H1 (cell line): ENCODE data around the gene CHSY1. TPM values are rescaled to one million over a fixed set of nuclear protein-coding genes. Genes with fewer than 3 reads are reported as not detected.

Experiments used
- CTCF ChIA-PET: fragments of 300-600 bp; sonication (Branson Sonifier 250); formaldehyde crosslinking; loops from one replicate; lab custom pipeline; 2021; ENCODE audit not compliant: partially characterized antibody; lab: Charles Lee
- POLR2A ChIA-PET: fragments of 300-600 bp; sonication (Branson Sonifier 250); formaldehyde crosslinking; loops from one replicate; lab custom pipeline; 2021; ENCODE audit warnings: inconsistent platforms; ENCODE audit not compliant: partially characterized antibody; lab: Charles Lee
- DNase-seq, 2 experiments: peaks; one replicate each; pipeline versions ENCODE4 v3.0.0 to v3.0.0-alpha.2; 2010 to 2022; ENCODE audit warnings: low spot score in 2 of 2, low read depth in 1 of 2, mixed read lengths in 1 of 2
- FAIRE-seq: peaks from 2 replicates; lab custom pipeline; 2011; peaks lifted over from hg19 to GRCh38; lab: Jason Lieb, UNC
- H2AFZ ChIP-seq: 2 replicates; pipeline ENCODE4 v1.8.1; 2012; ENCODE audit warnings: low read length, inconsistent platforms
- H2AK5ac ChIP-seq: 2 replicates; pipeline ENCODE4 v1.6.1; 2013; ENCODE audit warnings: low read depth, low read length
- H2BK120ac ChIP-seq: replicated peaks from 2 replicates; pipeline ENCODE3; 2013; ENCODE audit warnings: low read depth, low read length, inconsistent platforms
- H2BK12ac ChIP-seq: 2 replicates; pipeline ENCODE4 v1.6.1; 2013; ENCODE audit warnings: low read depth, low read length
- H2BK15ac ChIP-seq: 2 replicates; pipeline ENCODE4 v1.6.1; 2013; ENCODE audit warnings: low read length
- H2BK20ac ChIP-seq: 2 replicates; pipeline ENCODE4 v1.6.1; 2013; ENCODE audit warnings: low read length
- H2BK5ac ChIP-seq: 2 replicates; pipeline ENCODE4 v1.6.1; 2013; ENCODE audit warnings: low read depth, low read length
- H3K14ac ChIP-seq: 2 replicates; pipeline ENCODE4 v1.6.1; 2013; ENCODE audit warnings: inconsistent platforms; ENCODE audit not compliant: insufficient read length
- H3K18ac ChIP-seq: 2 replicates; pipeline ENCODE4 v1.6.1; 2013; ENCODE audit warnings: low read length; ENCODE audit errors: extremely low read depth
- H3K23ac ChIP-seq: 2 replicates; pipeline ENCODE4 v1.6.1; 2013; ENCODE audit warnings: inconsistent platforms; ENCODE audit not compliant: insufficient read length
- H3K23me2 ChIP-seq: 2 replicates; pipeline ENCODE4 v1.6.1; 2013; ENCODE audit warnings: low read depth, low read length
- H3K27ac ChIP-seq: 2 replicates; pipeline ENCODE4 v1.6.1; 2011; ENCODE audit warnings: low read depth, low read length, inconsistent platforms
- H3K27me3 ChIP-seq, 4 experiments: replicated peaks in 1 of 4; 1 replicate in 1 of 4; 2 replicates in 3 of 4; pipeline versions ENCODE4 v1.6.1 to v1.8.1; 2011 to 2013; ENCODE audit warnings: low read length in 3 of 4, mild to moderate bottlenecking in 3 of 4, inconsistent platforms in 2 of 4, mixed read lengths in 2 of 4, moderate library complexity in 1 of 4; ENCODE audit not compliant: control insufficient read depth in 3 of 4, insufficient read depth in 3 of 4; ENCODE audit errors: extremely low read depth in 1 of 4
- H3K36me3 ChIP-seq, 4 experiments: 2 replicates each; pipeline versions ENCODE4 v1.6.1 to v1.8.1; 2011 to 2013; ENCODE audit warnings: mild to moderate bottlenecking in 4 of 4, low read length in 3 of 4, moderate library complexity in 2 of 4, control low read depth in 1 of 4, inconsistent platforms in 1 of 4; ENCODE audit not compliant: insufficient read depth in 4 of 4, control insufficient read depth in 2 of 4
- H3K4ac ChIP-seq: replicated peaks from 2 replicates; pipeline ENCODE3; 2013; ENCODE audit warnings: low read length, low read depth, mixed read lengths, inconsistent platforms; ENCODE audit not compliant: insufficient read length
- H3K4me1 ChIP-seq, 4 experiments: replicated peaks in 1 of 4; 1 replicate in 1 of 4; 2 replicates in 3 of 4; pipeline versions ENCODE4 v1.6.1 to v1.8.1; 2011 to 2013; ENCODE audit warnings: low read length in 3 of 4, inconsistent platforms in 2 of 4, mixed read lengths in 1 of 4; ENCODE audit not compliant: insufficient read depth in 4 of 4, control insufficient read depth in 3 of 4
- H3K4me2 ChIP-seq, 2 experiments: 2 replicates each; pipeline versions ENCODE4 v1.6.1 to v1.8.1; 2011 to 2013; ENCODE audit warnings: low read depth in 2 of 2, low read length in 2 of 2, control low read depth in 1 of 2, inconsistent platforms in 1 of 2, mild to moderate bottlenecking in 1 of 2; ENCODE audit not compliant: insufficient read depth in 1 of 2
- H3K4me3 ChIP-seq, 4 experiments: fragments of 200-600, 300-600 bp in 1 of 4; sonication (generic), shearing (Covaris generic), sonication (Bioruptor Twin) in 1 of 4; 2 replicates each; pipeline versions ENCODE4 v1.5.1 to v1.8.1; 2011 to 2016; ENCODE audit warnings: low read length in 4 of 4, low read depth in 3 of 4, control low read depth in 2 of 4, inconsistent platforms in 2 of 4, mild to moderate bottlenecking in 2 of 4, mixed read lengths in 1 of 4, moderate library complexity in 1 of 4; ENCODE audit not compliant: insufficient read depth in 2 of 4; ENCODE audit errors: extremely low read depth in 1 of 4
- H3K56ac ChIP-seq: replicated peaks from 2 replicates; pipeline ENCODE3; 2013; ENCODE audit warnings: low read depth, mild to moderate bottlenecking, mixed read lengths, low read length, inconsistent platforms; ENCODE audit not compliant: insufficient read length
- H3K79me1 ChIP-seq: 2 replicates; pipeline ENCODE4 v1.6.1; 2013; ENCODE audit warnings: low read depth, low read length, control low read depth
- H3K79me2 ChIP-seq, 2 experiments: 2 replicates each; pipeline versions ENCODE4 v1.6.1 to v1.8.1; 2012 to 2013; ENCODE audit warnings: low read length in 2 of 2, mild to moderate bottlenecking in 2 of 2, inconsistent platforms in 1 of 2; ENCODE audit not compliant: insufficient read depth in 2 of 2, control insufficient read depth in 1 of 2
- H3K9ac ChIP-seq, 4 experiments: replicated peaks in 1 of 4; 1 replicate in 1 of 4; 2 replicates in 3 of 4; pipeline versions ENCODE4 v1.6.1 to v1.8.1; 2011 to 2013; ENCODE audit warnings: low read depth in 3 of 4, low read length in 3 of 4, control low read depth in 2 of 4, mild to moderate bottlenecking in 2 of 4, moderate library complexity in 2 of 4, inconsistent platforms in 1 of 4; ENCODE audit errors: extremely low read depth in 1 of 4
- H3K9me3 ChIP-seq, 2 experiments: 2 replicates each; pipeline versions ENCODE4 v1.6.1 to v1.8.1; 2012 to 2013; ENCODE audit warnings: mild to moderate bottlenecking in 2 of 2, moderate library complexity in 2 of 2, control low read depth in 1 of 2, inconsistent platforms in 1 of 2, low read depth in 1 of 2, low read length in 1 of 2, mixed read lengths in 1 of 2; ENCODE audit not compliant: insufficient read depth in 2 of 2
- H4K20me1 ChIP-seq, 2 experiments: replicated peaks in 1 of 2; 2 replicates each; pipeline versions ENCODE3 to v1.8.1; 2011 to 2013; ENCODE audit warnings: inconsistent platforms in 2 of 2, low read length in 2 of 2, mild to moderate bottlenecking in 1 of 2; ENCODE audit not compliant: insufficient read depth in 2 of 2, control insufficient read depth in 1 of 2
- H4K5ac ChIP-seq: 2 replicates; pipeline ENCODE4 v1.6.1; 2013; ENCODE audit warnings: low read length, low read depth, mixed read lengths, inconsistent platforms; ENCODE audit not compliant: insufficient read length
- H4K8ac ChIP-seq: 2 replicates; pipeline ENCODE4 v1.8.0; 2013; ENCODE audit warnings: mild to moderate bottlenecking, moderate library complexity, low read length, inconsistent platforms; ENCODE audit not compliant: insufficient read depth; ENCODE audit errors: extremely low read depth
- H4K91ac ChIP-seq: replicated peaks from 2 replicates; pipeline ENCODE3; 2013; ENCODE audit warnings: low read length, mixed read lengths, inconsistent platforms; ENCODE audit not compliant: insufficient read length
- CBX5 ChIP-seq: fragments of 300-800, 300-1000 bp; sonication (generic); IDR thresholded peaks from 2 replicates; pipeline ENCODE4 v1.7.1; 2016; ENCODE audit warnings: antibody characterized with exemption, low read length, low read depth
- CHD2 ChIP-seq: IDR thresholded peaks from 2 replicates; pipeline ENCODE4 v1.6.1; 2012; ENCODE audit warnings: low read length, improper control_type of control experiment
- CREB1 ChIP-seq: IDR thresholded peaks from 2 replicates; pipeline ENCODE4 v1.6.1; 2012; ENCODE audit warnings: inconsistent platforms
- EP300 ChIP-seq, 2 experiments: IDR thresholded peaks; 1 replicate in 1 of 2; 2 replicates in 1 of 2; pipeline ENCODE4 v1.6.1; 2011 to 2012; ENCODE audit warnings: low read depth in 2 of 2, low read length in 2 of 2, mild to moderate bottlenecking in 2 of 2, borderline replicate concordance in 1 of 2, inconsistent platforms in 1 of 2, moderate library complexity in 1 of 2
- GTF2F1 ChIP-seq: IDR thresholded peaks from 2 replicates; pipeline ENCODE4 v1.6.1; 2012; ENCODE audit warnings: low read depth, low read length, improper control_type of control experiment, borderline replicate concordance
- JUND ChIP-seq: IDR thresholded peaks from 2 replicates; pipeline ENCODE4 v1.6.1; 2011; ENCODE audit warnings: mild to moderate bottlenecking, improper control_type of control experiment, low read length
- RFX5 ChIP-seq: IDR thresholded peaks from 2 replicates; pipeline ENCODE4 v1.6.1; 2011; ENCODE audit warnings: low read depth, low read length, improper control_type of control experiment, borderline replicate concordance
- SIX5 ChIP-seq: IDR thresholded peaks from 2 replicates; pipeline ENCODE4 v1.6.1; 2011; ENCODE audit warnings: mild to moderate bottlenecking, low read depth, low read length
- SP4 ChIP-seq: IDR thresholded peaks from 2 replicates; pipeline ENCODE4 v1.6.1; 2012; ENCODE audit warnings: low read length, inconsistent platforms
- SRF ChIP-seq: IDR thresholded peaks from 2 replicates; pipeline ENCODE4 v1.6.1; 2011; ENCODE audit warnings: mild to moderate bottlenecking, low read depth, low read length, moderate library complexity
- SUZ12 ChIP-seq: fragments of 200-600 bp; sonication (generic); IDR thresholded peaks from 2 replicates; pipeline ENCODE4 v1.6.1; 2012; ENCODE audit warnings: mild to moderate bottlenecking, inconsistent platforms, low read length, moderate library complexity, mixed read lengths
- YY1 ChIP-seq: IDR thresholded peaks from 2 replicates; pipeline ENCODE4 v1.6.1; 2011; ENCODE audit warnings: low read depth, mild to moderate bottlenecking, low read length
- ZNF274 ChIP-seq: IDR thresholded peaks from 2 replicates; pipeline ENCODE4 v1.7.0; 2012; ENCODE audit warnings: low read length, borderline replicate concordance; ENCODE audit errors: extremely low read depth
- WGBS, 2 experiments: shearing (Covaris generic) in 1 of 2; methylation state at CpG; one replicate each; pipeline versions ENCODE4 v1.1.6 to v1.1.7; 2013 to 2015; ENCODE audit warnings: low lambda C conversion rate in 2 of 2, mixed read lengths in 2 of 2, inconsistent platforms in 1 of 2, low coverage in 1 of 2, missing lambda C conversion rate in 1 of 2; ENCODE audit not compliant: insufficient replicate concordance in 2 of 2, insufficient coverage in 1 of 2, insufficient read length in 1 of 2; ENCODE audit errors: extremely low coverage in 1 of 2, missing lambda C conversion rate in 1 of 2; 5-methylcytosine and 5-hydroxymethylcytosine counted together
- polyA plus RNA-seq, 7 experiments: library from polyadenylated mRNA; depleted of rRNA in 3 of 7; stranded (reverse) in 5 of 7; unstranded in 2 of 7; fragments of >200 nt in 5 of 7; fragments of 200-250 nt in 2 of 7; gene quantifications; 1 replicate in 5 of 7; 2 replicates in 1 of 7; 4 replicates in 1 of 7; pipeline versions ENCODE4 v1.2.1 to v1.2.3, GENCODE V29; 2011 to 2013; ENCODE audit warnings: missing spikeins in 2 of 7, mixed read lengths in 2 of 7
- total RNA-seq: library from RNA; stranded (reverse); fragmentation: NEBNext Ultra II Directional; extraction: Animal tissue kit (Norgen Biotek cat#: 25700); gene quantifications from 2 replicates; pipeline ENCODE4 v1.2.1, GENCODE V29; 2021

The CHSY1 gene
- total and polyA plus RNA-seq, 2 of the 8 experiments (the other 6 are each of a cell fraction or from before 2014, with no cell fraction given), result 24.9 to 60.7 TPM

DNA sequence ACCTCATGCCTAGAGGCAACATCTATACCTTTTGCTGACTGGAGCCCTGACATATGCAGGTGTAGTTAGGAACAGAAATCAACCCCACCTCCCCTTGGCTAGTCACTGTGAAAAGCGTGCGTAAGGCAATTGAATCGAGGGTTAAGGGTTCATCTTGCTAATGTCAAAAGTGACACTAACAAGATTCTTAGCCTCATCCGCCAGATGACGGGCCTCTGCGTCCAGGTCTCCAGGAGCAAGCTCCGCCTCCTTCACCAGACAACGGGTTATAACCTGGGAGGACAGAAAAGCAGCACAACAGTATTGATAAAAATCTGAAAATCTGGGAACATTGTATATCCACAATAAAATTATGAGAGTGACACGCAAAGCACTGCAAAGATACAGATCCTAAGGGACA is 20.7 kb upstream of the CHSY1 start:
- no peak overlapping the region for H4K91ac ChIP-seq
- no peak overlapping the region for H3K18ac ChIP-seq
- no peak overlapping the region for H3K27ac ChIP-seq
- POLR2A ChIA-PET, result interaction anchor here (0.6 to 0.8 kb wide), 2 partner anchors 22 to 50 kb away, joined by 3 read pairs; no protein-coding TSS in a partner anchor
- no peak overlapping the region for H2BK15ac ChIP-seq
- TF ChIP-seq JUND (no peak), SIX5 (no peak), GTF2F1 (no peak), CHD2 (no peak), ZNF274 (no peak), CBX5 (no peak), SRF (no peak), YY1 (no peak), CREB1 (no peak), SP4 (no peak), SUZ12 (no peak), RFX5 (no peak), EP300 (IDR thresholded peaks at IDR 0.05; ENCODE audit: borderline replicate concordance in 1 of 2, low read depth in 2 of 2, low read length in 2 of 2) (no peak)
- no peak overlapping the region for H2BK5ac ChIP-seq
- no peaks in the 10 kb centered on the region; the same call in 1 of the 2 replicates for H3K79me1 ChIP-seq
- FAIRE-seq (no peak), DNase-seq (no peak)
- no peak overlapping the region for H3K14ac ChIP-seq
- H2BK12ac ChIP-seq, result no peak overlapping the region
- no peak overlapping the region for H3K4ac ChIP-seq
- no peak overlapping the region for H2AK5ac ChIP-seq
- no peaks in the 10 kb centered on the region for H3K9me3 ChIP-seq
- 90% methylated on average over 9 of the region's 9 CpGs; no CpG with 5 or more reads in 1 of the 2 experiments for WGBS, 2 experiments
- H4K8ac ChIP-seq, result no peak overlapping the region
- H4K5ac ChIP-seq, result no peak overlapping the region
- no peak overlapping the region; a peak in 1 of 7 replicates for H3K9ac ChIP-seq
- no peak overlapping the region for H3K4me2 ChIP-seq
- H2AFZ ChIP-seq, result no peak overlapping the region
- peaks cover 0 to 2% (median 0%) of the 10 kb centered on the region in 4 experiments; a peak in 1 of 7 replicates for H3K4me1 ChIP-seq
- peaks cover 23 to 53% (median 42%) of the 10 kb centered on the region in 4 experiments for H3K36me3 ChIP-seq
- peaks cover 0 to 8% of the 10 kb centered on the region in 2 experiments for H4K20me1 ChIP-seq
- no peak overlapping the region for H3K4me3 ChIP-seq
- H3K56ac ChIP-seq, result no peak overlapping the region
- H3K23ac ChIP-seq, result no peak overlapping the region
- no peak overlapping the region for H2BK20ac ChIP-seq
- H3K27me3 ChIP-seq, result no peaks in the 10 kb centered on the region
- H3K23me2 ChIP-seq, result peaks cover 5% of the 10 kb centered on the region
- CTCF ChIA-PET, result interaction anchor here (1.6 to 4.4 kb wide), 4 partner anchors 15 to 264 kb away, joined by 4 to 19 read pairs (median 8); no protein-coding TSS in a partner anchor
- H3K79me2 ChIP-seq, result peaks cover 0 to 17% of the 10 kb centered on the region in 2 experiments; a peak in 3 of 4 replicates
- no peak overlapping the region for H2BK120ac ChIP-seq
